ENCODE results near the gene CASP6.

Gene CASP6

GRCh38 chr4:109701566-109702410 lies 1.5 kb downstream of the CASP6 start:
- TF ChIP-seq, protein P1, sequence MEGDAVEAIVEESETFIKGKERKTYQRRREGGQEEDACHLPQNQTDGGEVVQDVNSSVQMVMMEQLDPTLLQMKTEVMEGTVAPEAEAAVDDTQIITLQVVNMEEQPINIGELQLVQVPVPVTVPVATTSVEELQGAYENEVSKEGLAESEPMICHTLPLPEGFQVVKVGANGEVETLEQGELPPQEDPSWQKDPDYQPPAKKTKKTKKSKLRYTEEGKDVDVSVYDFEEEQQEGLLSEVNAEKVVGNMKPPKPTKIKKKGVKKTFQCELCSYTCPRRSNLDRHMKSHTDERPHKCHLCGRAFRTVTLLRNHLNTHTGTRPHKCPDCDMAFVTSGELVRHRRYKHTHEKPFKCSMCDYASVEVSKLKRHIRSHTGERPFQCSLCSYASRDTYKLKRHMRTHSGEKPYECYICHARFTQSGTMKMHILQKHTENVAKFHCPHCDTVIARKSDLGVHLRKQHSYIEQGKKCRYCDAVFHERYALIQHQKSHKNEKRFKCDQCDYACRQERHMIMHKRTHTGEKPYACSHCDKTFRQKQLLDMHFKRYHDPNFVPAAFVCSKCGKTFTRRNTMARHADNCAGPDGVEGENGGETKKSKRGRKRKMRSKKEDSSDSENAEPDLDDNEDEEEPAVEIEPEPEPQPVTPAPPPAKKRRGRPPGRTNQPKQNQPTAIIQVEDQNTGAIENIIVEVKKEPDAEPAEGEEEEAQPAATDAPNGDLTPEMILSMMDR (IDR thresholded peaks at IDR 0.05; ENCODE audit: low read depth, low read length, missing control alignments) = no peak
- DNase-seq (ENCODE audit: extremely low read depth, low read depth) = no peak
- H3K4me3 ChIP-seq (replicated peaks; ENCODE audit: low read depth, low read length) = peak overlapping the region; percentile 65

- no peak overlapping the region for H3K4me3 ChIP-seq (replicated peaks; ENCODE audit: low read depth, low read length)
- TF ChIP-seq, protein P1 (IDR thresholded peaks at IDR 0.05; ENCODE audit: low read depth, low read length, missing control alignments) = no peak
- no peak for DNase-seq (ENCODE audit: extremely low read depth, low read depth)
Measured at GRCh38 chr4:109699553-109700225, 3.6 kb downstream of the CASP6 start.

DNA sequence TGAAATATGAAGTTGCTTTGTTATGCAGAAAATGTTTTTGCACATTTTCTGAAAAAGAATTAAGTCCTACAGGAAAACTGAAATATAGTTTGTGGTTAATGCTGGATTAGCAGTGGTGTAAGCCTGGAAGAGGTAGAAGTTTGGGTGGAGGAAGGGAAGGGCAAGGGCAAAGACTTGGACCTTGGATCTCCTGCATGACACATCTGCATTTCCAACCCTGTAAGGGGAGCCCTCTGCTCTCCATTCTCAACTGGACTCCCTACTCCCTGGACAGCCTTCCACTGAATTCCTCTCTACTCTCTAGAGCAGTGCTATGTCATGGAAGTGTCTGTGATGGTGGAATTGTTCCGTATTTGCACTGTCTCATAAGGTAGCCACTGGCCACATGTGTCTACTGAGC lies 4.6 kb downstream of the CASP6 start:
- TF ChIP-seq, protein P1 (IDR thresholded peaks at IDR 0.05; ENCODE audit: low read depth, low read length, missing control alignments) = no peak
- no peak overlapping the region for H3K4me3 ChIP-seq (replicated peaks; ENCODE audit: low read depth, low read length)
- no peak for DNase-seq (ENCODE audit: extremely low read depth, low read depth)

DNA sequence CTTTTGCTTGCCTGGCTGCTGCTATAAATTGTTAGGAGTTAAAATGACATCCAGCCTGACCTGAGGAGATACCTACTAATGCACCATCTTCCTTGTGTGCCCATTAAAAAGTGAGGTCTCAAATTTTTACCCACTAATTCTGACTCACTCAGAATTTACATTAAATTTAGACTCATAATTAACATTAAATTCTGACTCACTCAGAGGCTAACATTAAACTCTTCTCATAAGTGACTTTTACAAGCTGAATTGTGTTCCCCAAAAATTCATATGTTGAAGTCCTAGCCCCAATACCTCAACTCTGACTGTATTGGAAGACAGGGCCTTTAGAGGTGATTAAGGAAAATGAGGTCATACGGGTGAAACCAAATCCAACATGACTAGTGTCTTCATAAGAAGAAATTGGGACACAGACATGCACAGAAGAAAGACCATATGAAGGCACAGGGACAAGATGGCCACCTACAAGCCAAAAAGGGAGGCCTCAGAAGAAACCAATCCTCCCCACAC lies 11.8 kb downstream of the CASP6 start:
- H3K4me3 ChIP-seq (replicated peaks; ENCODE audit: low read depth, low read length) = no peak overlapping the region
- TF ChIP-seq, protein P1 (IDR thresholded peaks at IDR 0.05; ENCODE audit: low read depth, low read length, missing control alignments) = no peak
- no peak for DNase-seq (ENCODE audit: extremely low read depth, low read depth)

GRCh38 chr4:109690690-109691410 lies 12.4 kb downstream of the CASP6 start:
- H3K4me3 ChIP-seq (replicated peaks; ENCODE audit: low read depth, low read length) = no peak overlapping the region
- DNase-seq (ENCODE audit: extremely low read depth, low read depth) = no peak
- TF ChIP-seq, protein P1 (IDR thresholded peaks at IDR 0.05; ENCODE audit: low read depth, low read length, missing control alignments) = no peak

GRCh38 chr4:109684727-109685126 lies 18.5 kb downstream of the CASP6 start:
- DNase-seq (ENCODE audit: extremely low read depth, low read depth) = no peak
- no peak overlapping the region for H3K4me3 ChIP-seq (replicated peaks; ENCODE audit: low read depth, low read length)
- TF ChIP-seq, protein P1 (IDR thresholded peaks at IDR 0.05; ENCODE audit: low read depth, low read length, missing control alignments) = no peak

Measured in HFF-Myc (cell line).